ENCODE data around the gene EML6. TPM values are rescaled to one million over a fixed set of nuclear protein-coding genes. Genes with fewer than 3 reads are reported as not detected.

EML6 gene
- 10 to 100 TPM in 1 of 4 donors, 1 to 10 TPM in 3; 2.3 to 15.1 (median 4.1) TPM for total RNA-seq

- WGBS, result under 1% methylated on average over 46 of the region's 90 CpGs
- no peaks in the 10 kb centered on the region for H3K9me3 ChIP-seq
- no peaks in the 10 kb centered on the region for H3K27me3 ChIP-seq
- peaks cover 17% of the 10 kb centered on the region for H3K4me1 ChIP-seq
- peak within 1 kb of the TSS; percentile 74 for H3K4me3 ChIP-seq
- TF ChIP-seq CTCF (IDR thresholded peaks at IDR 0.05) (peak; percentile 9 to 35), POLR2AphosphoS5 (IDR thresholded peaks at IDR 0.05) (peak in 2 of 3 donors; percentile 12 to 32), EP300 (IDR thresholded peaks at IDR 0.05) (no peak), POLR2A (IDR thresholded peaks at IDR 0.05) (no peak)
- H3K27ac ChIP-seq, result peak within 1 kb of the TSS; percentile 52
- peak; percentile 98 to 99 for DNase-seq (ENCODE audit: low spot score in 2 of 2)
- H3K36me3 ChIP-seq, result no peaks in the 10 kb centered on the region
These were observed at the start of gene EML6 for GRCh38 chr2:54723131-54723995. EML6 (plus strand) TSS chr2:54723662; CDS start chr2:54725062, 1,400 bp downstream.

- Histone ChIP-seq H3K27me3 (no peaks in the 10 kb centered on the region), H3K9me3 (no peaks in the 10 kb centered on the region), H3K4me3 (no peak overlapping the region), H3K27ac (no peak overlapping the region), H3K36me3 (no peaks in the 10 kb centered on the region), H3K4me1 (peaks cover 47% of the 10 kb centered on the region)
- DNase-seq (ENCODE audit: low spot score in 2 of 2), result no peak
- TF ChIP-seq EP300 (IDR thresholded peaks at IDR 0.05), result no peak
- TF ChIP-seq CTCF (IDR thresholded peaks at IDR 0.05), result no peak
- no peak for TF ChIP-seq POLR2AphosphoS5 (IDR thresholded peaks at IDR 0.05)
- TF ChIP-seq POLR2A (IDR thresholded peaks at IDR 0.05), result no peak
- WGBS, result 92% methylated on average over 8 of the region's 8 CpGs
These were observed 48.2 kb upstream of the EML6 start for GRCh38 chr2:54675281-54675680.

- no peak for DNase-seq (ENCODE audit: low spot score in 2 of 2)
- no peak overlapping the region for H3K27ac ChIP-seq
- 58% methylated on average over 11 of the region's 11 CpGs for WGBS
- peaks cover 48% of the 10 kb centered on the region for H3K4me1 ChIP-seq
- no peaks in the 10 kb centered on the region for H3K36me3 ChIP-seq
- H3K4me3 ChIP-seq, result no peak overlapping the region
- H3K27me3 ChIP-seq, result no peaks in the 10 kb centered on the region
- TF ChIP-seq POLR2AphosphoS5 (IDR thresholded peaks at IDR 0.05) (no peak), POLR2A (IDR thresholded peaks at IDR 0.05) (no peak), CTCF (IDR thresholded peaks at IDR 0.05) (no peak)
- no peaks in the 10 kb centered on the region for H3K9me3 ChIP-seq
These were observed 47.7 kb upstream of the EML6 start for GRCh38 chr2:54675738-54676137.

GRCh38 chr2:54676656-54677055 lies 46.8 kb upstream of the EML6 start:
- Histone ChIP-seq H3K27ac (no peak overlapping the region), H3K4me1 (peaks cover 49% of the 10 kb centered on the region), H3K4me3 (no peak overlapping the region), H3K36me3 (no peaks in the 10 kb centered on the region), H3K27me3 (no peaks in the 10 kb centered on the region), H3K9me3 (no peaks in the 10 kb centered on the region)
- no peak for DNase-seq (ENCODE audit: low spot score in 2 of 2)
- WGBS, result 92% methylated on average over 2 of the region's 2 CpGs
- TF ChIP-seq POLR2AphosphoS5 (IDR thresholded peaks at IDR 0.05) (no peak), CTCF (IDR thresholded peaks at IDR 0.05) (no peak), EP300 (IDR thresholded peaks at IDR 0.05) (no peak), POLR2A (IDR thresholded peaks at IDR 0.05) (no peak)

GRCh38 chr2:54677476-54678265 lies 45.8 kb upstream of the EML6 start:
- Histone ChIP-seq H3K36me3 (no peaks in the 10 kb centered on the region), H3K27me3 (no peaks in the 10 kb centered on the region), H3K27ac (no peak overlapping the region), H3K4me3 (no peak overlapping the region), H3K9me3 (no peaks in the 10 kb centered on the region), H3K4me1 (peaks cover 40% of the 10 kb centered on the region)
- DNase-seq (ENCODE audit: low spot score in 2 of 2), result no peak
- WGBS, result 90% methylated on average over 6 of the region's 6 CpGs
- TF ChIP-seq EP300 (IDR thresholded peaks at IDR 0.05) (no peak), CTCF (IDR thresholded peaks at IDR 0.05) (no peak), POLR2A (IDR thresholded peaks at IDR 0.05) (no peak), POLR2AphosphoS5 (IDR thresholded peaks at IDR 0.05) (no peak)
